Ovary (tissue), 3 donors: ENCODE results near the gene PRELID2.

ENCODE experiments used
- EP300 ChIP-seq: sonication (generic); formaldehyde crosslinking; IDR thresholded peaks from one replicate; pipeline ENCODE4 v1.6.1; 2017; ENCODE audit warnings: antibody characterized with exemption
- POLR2A ChIP-seq: fragments of 450-650 bp; IDR thresholded peaks from one replicate; pipeline ENCODE4 v1.6.1; 2017; ENCODE audit warnings: antibody characterized with exemption, mild to moderate bottlenecking, moderate library complexity
- TF ChIP-seq, protein P1 (sequence below), 3 donors: fragments of 450-650 bp in 2 of 3; fragments of 200-600 bp in 1 of 3; IDR thresholded peaks; one replicate each; pipeline versions ENCODE4 v1.5.1 to v1.8.0; 2016 to 2022; ENCODE audit warnings: antibody characterized with exemption in 3 of 3, mild to moderate bottlenecking in 1 of 3
- donor health status: DM: no; HTN: no; CAD: no.

DNA sequence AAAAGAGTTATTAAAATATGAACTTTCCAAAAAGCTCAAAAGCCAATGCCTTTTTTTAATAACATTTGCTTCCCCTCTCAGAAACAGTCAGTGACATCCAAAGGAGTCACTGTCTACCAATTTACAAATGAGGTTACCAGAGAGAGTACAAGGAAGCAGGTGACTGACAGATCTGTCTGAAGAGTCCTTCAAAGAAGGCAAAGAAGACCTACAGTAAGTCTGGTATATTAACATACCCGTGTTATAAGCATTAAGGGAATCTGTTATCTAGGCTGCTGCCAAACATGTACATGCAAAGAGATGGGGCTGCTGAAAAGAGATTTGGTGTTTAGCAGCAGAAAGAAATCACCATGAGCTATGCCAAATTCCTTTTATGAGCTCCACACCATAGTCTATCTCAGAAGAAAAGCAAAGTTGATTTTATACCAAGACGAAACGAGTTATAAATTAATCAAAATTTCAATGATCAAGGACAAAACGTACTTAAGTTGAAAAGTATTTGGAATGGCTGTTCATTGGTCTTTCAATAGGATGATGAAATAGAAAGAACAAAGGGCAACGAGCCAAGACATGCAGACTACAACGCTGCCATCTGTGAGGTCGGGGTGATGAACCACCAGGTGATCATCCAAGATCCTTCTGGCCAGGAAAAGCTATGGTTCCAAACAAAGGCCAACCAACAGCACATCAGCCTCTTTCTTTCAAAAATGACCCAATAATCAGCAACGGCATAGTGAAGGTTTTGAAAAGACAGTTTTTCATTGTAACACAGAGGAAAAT, 8.1 kb downstream of the PRELID2 start:
- TF ChIP-seq EP300 (no peak), POLR2A (no peak)
- TF ChIP-seq, protein P1, sequence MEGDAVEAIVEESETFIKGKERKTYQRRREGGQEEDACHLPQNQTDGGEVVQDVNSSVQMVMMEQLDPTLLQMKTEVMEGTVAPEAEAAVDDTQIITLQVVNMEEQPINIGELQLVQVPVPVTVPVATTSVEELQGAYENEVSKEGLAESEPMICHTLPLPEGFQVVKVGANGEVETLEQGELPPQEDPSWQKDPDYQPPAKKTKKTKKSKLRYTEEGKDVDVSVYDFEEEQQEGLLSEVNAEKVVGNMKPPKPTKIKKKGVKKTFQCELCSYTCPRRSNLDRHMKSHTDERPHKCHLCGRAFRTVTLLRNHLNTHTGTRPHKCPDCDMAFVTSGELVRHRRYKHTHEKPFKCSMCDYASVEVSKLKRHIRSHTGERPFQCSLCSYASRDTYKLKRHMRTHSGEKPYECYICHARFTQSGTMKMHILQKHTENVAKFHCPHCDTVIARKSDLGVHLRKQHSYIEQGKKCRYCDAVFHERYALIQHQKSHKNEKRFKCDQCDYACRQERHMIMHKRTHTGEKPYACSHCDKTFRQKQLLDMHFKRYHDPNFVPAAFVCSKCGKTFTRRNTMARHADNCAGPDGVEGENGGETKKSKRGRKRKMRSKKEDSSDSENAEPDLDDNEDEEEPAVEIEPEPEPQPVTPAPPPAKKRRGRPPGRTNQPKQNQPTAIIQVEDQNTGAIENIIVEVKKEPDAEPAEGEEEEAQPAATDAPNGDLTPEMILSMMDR (IDR thresholded peaks at IDR 0.05): no peak
